Hepatocyte (in vitro differentiated cells): ENCODE results near the gene LIPC. TPM values are rescaled to one million over a fixed set of nuclear protein-coding genes. Genes with fewer than 3 reads are reported as not detected.

Source experiments
- DNase-seq: peaks from one replicate; pipeline ENCODE4 v3.0.0-alpha.2; 2016; ENCODE audit warnings: low spot score
- H2AFZ ChIP-seq: fragments of 200-600 bp; sonication (generic); 2 replicates; pipeline ENCODE4 v1.6.0; 2016; ENCODE audit warnings: antibody characterized with exemption, mild to moderate bottlenecking
- H3K27ac ChIP-seq: fragments of 200-600 bp; sonication (generic); 2 replicates; pipeline ENCODE4 v1.5.1; 2016; ENCODE audit warnings: mild to moderate bottlenecking
- H3K27me3 ChIP-seq: fragments of 200-600 bp; sonication (generic); 2 replicates; pipeline ENCODE4 v1.6.1; 2016
- H3K36me3 ChIP-seq: fragments of 200-600 bp; sonication (generic); replicated peaks from 2 replicates; pipeline ENCODE4 v1.5.1; 2016; ENCODE audit warnings: low read depth; ENCODE audit not compliant: insufficient read depth
- H3K4me1 ChIP-seq: fragments of 200-600 bp; sonication (generic); 2 replicates; pipeline ENCODE4 v1.5.1; 2016; ENCODE audit warnings: mild to moderate bottlenecking, moderate library complexity; ENCODE audit not compliant: insufficient read depth
- H3K4me2 ChIP-seq: fragments of 200-600 bp; sonication (generic); 2 replicates; pipeline ENCODE4 v1.6.0; 2016
- H3K4me3 ChIP-seq: fragments of 200-600 bp; sonication (generic); 2 replicates; pipeline ENCODE4 v1.5.1; 2016; ENCODE audit warnings: mild to moderate bottlenecking
- H3K79me2 ChIP-seq: fragments of 200-600 bp; sonication (generic); 2 replicates; pipeline ENCODE4 v1.6.0; 2017; ENCODE audit warnings: mild to moderate bottlenecking
- H3K9me2 ChIP-seq: fragments of 200-600 bp; sonication (generic); replicated peaks from 2 replicates; pipeline ENCODE4 v1.6.0; 2017; ENCODE audit warnings: mild to moderate bottlenecking; ENCODE audit not compliant: insufficient read depth
- H3K9me3 ChIP-seq: fragments of 200-600 bp; sonication (generic); 2 replicates; pipeline ENCODE4 v1.5.1; 2016; ENCODE audit warnings: low read depth, mild to moderate bottlenecking
- H4K20me1 ChIP-seq: fragments of 200-600 bp; sonication (generic); 2 replicates; pipeline ENCODE4 v1.6.0; 2016; ENCODE audit warnings: mild to moderate bottlenecking; ENCODE audit not compliant: insufficient read depth, poor library complexity, severe bottlenecking
- EZH2 ChIP-seq: fragments of 200-600 bp; sonication (generic); IDR thresholded peaks from 2 replicates; pipeline ENCODE4 v1.6.1; 2016; ENCODE audit warnings: antibody characterized with exemption, mild to moderate bottlenecking, borderline replicate concordance
- EZH2phosphoT487 ChIP-seq: fragments of 200-600 bp; sonication (generic); IDR thresholded peaks from one replicate; pipeline ENCODE4 v1.6.1; 2018; ENCODE audit warnings: antibody characterized with exemption, mild to moderate bottlenecking, low read depth, moderate library complexity; ENCODE audit not compliant: unreplicated experiment, severe bottlenecking
- WGBS: methylation state at CpG from one replicate; pipeline ENCODE4 v1.1.6; 2016; ENCODE audit warnings: low lambda C conversion rate; ENCODE audit errors: missing lambda C conversion rate; 5-methylcytosine and 5-hydroxymethylcytosine counted together
- polyA plus RNA-seq: library from polyadenylated mRNA; unstranded; fragments of >200 nt; fragmentation: Nextera tagmentation; extraction: Ambion mirVana; gene quantifications from 2 replicates; pipeline ENCODE4 v1.2.1, GENCODE V29; 2016
- total RNA-seq: library from RNA; depleted of rRNA; stranded (reverse); fragments of >200 nt; gene quantifications from 2 replicates; pipeline ENCODE4 v1.2.3, GENCODE V29; 2014
- TF ChIP-seq, protein P1 (sequence below): fragments of 200-600 bp; sonication (generic); IDR thresholded peaks from 2 replicates; pipeline ENCODE4 v1.5.1; 2016; ENCODE audit warnings: antibody characterized with exemption, mild to moderate bottlenecking; ENCODE audit not compliant: poor library complexity

Gene LIPC
- total and polyA plus RNA-seq, 2 experiments from 2014 or later: 37.0 to 64.8 TPM

DNA sequence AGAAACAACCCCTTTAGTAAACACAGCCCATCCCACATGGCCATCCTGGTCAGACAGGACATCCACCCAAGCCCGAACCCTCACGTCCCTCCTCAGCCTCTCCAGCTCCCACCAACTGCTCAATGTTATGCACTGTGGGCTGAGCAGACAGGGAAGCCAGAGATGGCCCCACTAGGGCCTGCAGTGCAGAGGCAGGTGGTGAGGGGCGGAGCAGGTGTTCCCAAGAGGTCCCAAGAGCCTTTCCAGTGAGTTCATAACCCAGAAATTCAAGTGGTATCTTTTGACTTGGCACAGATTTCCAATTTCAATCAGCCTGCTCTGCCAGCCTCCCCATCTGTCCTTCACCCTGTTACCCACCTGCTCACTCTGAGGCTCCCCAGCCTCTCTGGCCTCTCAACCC, 130.3 kb downstream of the LIPC start:
- Histone ChIP-seq H2AFZ (no peak overlapping the region), H3K27me3 (no peaks in the 10 kb centered on the region), H4K20me1 (no peaks in the 10 kb centered on the region), H3K36me3 (no peaks in the 10 kb centered on the region), H3K9me2 (no peaks in the 10 kb centered on the region), H3K4me1 (no peaks in the 10 kb centered on the region), H3K4me2 (no peak overlapping the region), H3K27ac (no peak overlapping the region), H3K4me3 (no peak overlapping the region), H3K9me3 (no peaks in the 10 kb centered on the region), H3K79me2 (no peaks in the 10 kb centered on the region)
- WGBS: 71% methylated on average over 3 of the region's 3 CpGs
- DNase-seq: no peak
- TF ChIP-seq EZH2phosphoT487 (no peak), EZH2 (no peak)
- TF ChIP-seq, protein P1, sequence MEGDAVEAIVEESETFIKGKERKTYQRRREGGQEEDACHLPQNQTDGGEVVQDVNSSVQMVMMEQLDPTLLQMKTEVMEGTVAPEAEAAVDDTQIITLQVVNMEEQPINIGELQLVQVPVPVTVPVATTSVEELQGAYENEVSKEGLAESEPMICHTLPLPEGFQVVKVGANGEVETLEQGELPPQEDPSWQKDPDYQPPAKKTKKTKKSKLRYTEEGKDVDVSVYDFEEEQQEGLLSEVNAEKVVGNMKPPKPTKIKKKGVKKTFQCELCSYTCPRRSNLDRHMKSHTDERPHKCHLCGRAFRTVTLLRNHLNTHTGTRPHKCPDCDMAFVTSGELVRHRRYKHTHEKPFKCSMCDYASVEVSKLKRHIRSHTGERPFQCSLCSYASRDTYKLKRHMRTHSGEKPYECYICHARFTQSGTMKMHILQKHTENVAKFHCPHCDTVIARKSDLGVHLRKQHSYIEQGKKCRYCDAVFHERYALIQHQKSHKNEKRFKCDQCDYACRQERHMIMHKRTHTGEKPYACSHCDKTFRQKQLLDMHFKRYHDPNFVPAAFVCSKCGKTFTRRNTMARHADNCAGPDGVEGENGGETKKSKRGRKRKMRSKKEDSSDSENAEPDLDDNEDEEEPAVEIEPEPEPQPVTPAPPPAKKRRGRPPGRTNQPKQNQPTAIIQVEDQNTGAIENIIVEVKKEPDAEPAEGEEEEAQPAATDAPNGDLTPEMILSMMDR: no peak

DNA sequence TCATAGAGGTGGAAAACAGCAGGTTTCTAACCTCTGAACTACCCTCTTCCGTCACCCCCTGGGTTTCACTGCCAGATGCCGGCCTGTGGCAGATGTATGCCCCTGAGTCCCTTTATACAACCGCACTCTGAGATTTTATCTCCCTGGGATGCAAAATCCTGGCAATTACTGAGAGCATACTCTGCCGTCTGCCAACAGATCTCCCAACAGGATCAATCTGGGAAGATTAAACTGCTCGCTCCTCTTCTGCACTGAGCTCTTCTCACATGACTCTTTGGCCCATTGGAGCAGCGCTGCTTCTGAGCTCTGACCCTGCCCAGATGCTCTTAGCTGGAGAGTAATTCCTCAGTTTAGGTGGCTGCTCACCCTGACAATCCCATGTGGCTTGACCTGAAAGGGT, 133.2 kb downstream of the LIPC start:
- Histone ChIP-seq H2AFZ (no peak overlapping the region), H3K4me3 (no peak overlapping the region), H3K9me3 (no peaks in the 10 kb centered on the region), H3K27ac (no peak overlapping the region), H3K4me1 (no peaks in the 10 kb centered on the region), H3K36me3 (no peaks in the 10 kb centered on the region), H4K20me1 (no peaks in the 10 kb centered on the region), H3K9me2 (no peaks in the 10 kb centered on the region), H3K79me2 (no peaks in the 10 kb centered on the region), H3K4me2 (no peak overlapping the region), H3K27me3 (no peaks in the 10 kb centered on the region)
- TF ChIP-seq EZH2phosphoT487: no peak
- no peak for TF ChIP-seq EZH2
- TF ChIP-seq, protein P1: no peak
- 85% methylated on average over 5 of the region's 6 CpGs for WGBS
- no peak for DNase-seq

DNA sequence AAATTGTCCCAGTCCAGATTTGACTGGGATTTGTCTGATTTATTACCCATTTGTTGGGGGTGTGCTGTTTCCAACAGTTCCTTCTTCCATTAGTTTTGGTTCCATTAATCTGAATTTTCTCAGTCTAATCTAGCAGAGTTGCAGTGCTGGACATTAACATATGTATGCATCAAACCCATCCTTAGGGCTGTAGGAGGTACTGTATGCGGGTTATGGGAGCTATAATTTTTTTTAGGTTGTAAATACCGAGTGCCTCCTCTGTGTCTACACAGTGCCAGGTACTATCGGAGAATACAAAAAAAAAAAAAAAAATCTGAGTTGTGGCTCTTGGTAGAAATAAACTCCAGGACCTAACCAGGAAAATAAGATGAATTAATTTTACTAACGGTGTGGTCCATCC, 133.8 kb downstream of the LIPC start:
- TF ChIP-seq EZH2: no peak
- TF ChIP-seq, protein P1: no peak
- no peak for TF ChIP-seq EZH2phosphoT487
- H3K9me2 ChIP-seq: no peaks in the 10 kb centered on the region
- no peak for DNase-seq
- no peaks in the 10 kb centered on the region for H3K27me3 ChIP-seq
- no peak overlapping the region for H3K27ac ChIP-seq
- H3K4me3 ChIP-seq: no peak overlapping the region
- WGBS: 68% methylated on average over 4 of the region's 4 CpGs
- no peak overlapping the region for H3K4me2 ChIP-seq
- H3K4me1 ChIP-seq: no peaks in the 10 kb centered on the region
- no peaks in the 10 kb centered on the region for H3K9me3 ChIP-seq
- no peaks in the 10 kb centered on the region for H3K36me3 ChIP-seq
- H4K20me1 ChIP-seq: no peaks in the 10 kb centered on the region
- no peak overlapping the region for H2AFZ ChIP-seq
- H3K79me2 ChIP-seq: no peaks in the 10 kb centered on the region

DNA sequence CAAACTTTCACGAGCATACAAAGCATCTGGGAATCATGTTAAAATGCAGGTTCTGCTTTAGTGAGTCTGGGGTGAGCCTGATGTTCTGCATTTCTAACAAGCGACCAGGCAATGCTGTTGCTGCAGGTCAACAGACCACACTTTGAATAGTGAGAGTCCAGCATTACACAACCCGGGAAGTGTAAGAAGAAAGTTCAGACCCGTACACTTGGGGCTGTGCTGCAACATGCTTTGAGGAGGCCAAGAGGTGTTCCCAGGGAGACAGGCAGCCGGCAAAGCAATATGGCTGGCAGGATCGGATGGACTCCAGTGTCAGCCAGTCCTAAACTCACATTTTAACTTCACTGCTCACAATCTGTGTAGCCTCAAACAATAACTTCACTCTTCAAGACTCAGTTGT, 134.2 kb downstream of the LIPC start:
- H2AFZ ChIP-seq: no peak overlapping the region
- TF ChIP-seq, protein P1: no peak
- no peak for TF ChIP-seq EZH2phosphoT487
- TF ChIP-seq EZH2: no peak
- WGBS: 73% methylated on average over 6 of the region's 6 CpGs
- H3K9me2 ChIP-seq: no peaks in the 10 kb centered on the region
- no peaks in the 10 kb centered on the region for H3K9me3 ChIP-seq
- H3K4me2 ChIP-seq: no peak overlapping the region
- H4K20me1 ChIP-seq: no peaks in the 10 kb centered on the region
- no peak overlapping the region for H3K4me3 ChIP-seq
- no peak for DNase-seq
- no peaks in the 10 kb centered on the region for H3K36me3 ChIP-seq
- H3K27me3 ChIP-seq: no peaks in the 10 kb centered on the region
- no peaks in the 10 kb centered on the region for H3K79me2 ChIP-seq
- no peaks in the 10 kb centered on the region for H3K4me1 ChIP-seq
- H3K27ac ChIP-seq: no peak overlapping the region
